Measurements from ENCODE around the gene SEPTIN7. TPM values are rescaled to one million over a fixed set of nuclear protein-coding genes. Genes with fewer than 3 reads are reported as not detected.

Gene SEPTIN7
- total RNA-seq, 1 experiment from 2014 or later, result 292 TPM

- BruUV-seq (replicated peaks), result no TSS peak
- ATAC-seq (0 out of 2 replicates have a peak, but pooled peaks have one; percentile 21), DNase-seq (ENCODE audit: low read depth, low spot score) (no peak)
- H3K36me3 ChIP-seq (ENCODE audit: control insufficient read depth, insufficient read depth, low read length), result peaks cover 14% of the 10 kb centered on the region
- no peaks in the 10 kb centered on the region for H3K9me3 ChIP-seq (ENCODE audit: control insufficient read depth, insufficient read depth, low read depth, low read length)
- ChIA-PET POLR2A (interaction anchor here (0.6 kb wide), 2 partner anchors 16 to 19 kb away, joined by 3 to 4 read pairs; no protein-coding TSS in a partner anchor), CTCF (no interaction called here)
- H3K4me3 ChIP-seq (ENCODE audit: low read depth in 2 of 2, low read length in 2 of 2), result no peak overlapping the region
- H3K4me1 ChIP-seq (ENCODE audit: control insufficient read depth, insufficient read depth, low read length), result peaks cover 8% of the 10 kb centered on the region; the same call in 1 of the 2 replicates
- in situ Hi-C loops (cut with HindIII; ENCODE audit: low pct_unique_long_range_greater_than_20kb, low sequenced_read_pairs) (no loop called here), intact Hi-C loops (cut with micrococcal nuclease; ENCODE audit: unreplicated experiment) (no loop called here)
- no peaks in the 10 kb centered on the region for H3K27me3 ChIP-seq (ENCODE audit: control insufficient read depth, insufficient read depth, low read length)
- no peak overlapping the region for H3K27ac ChIP-seq (ENCODE audit: low read length)
- TF ChIP-seq POLR2AphosphoS5 (IDR thresholded peaks at IDR 0.05; ENCODE audit: low read depth, low read length) (no peak), SIN3A (IDR thresholded peaks at IDR 0.05; ENCODE audit: borderline replicate concordance, insufficient read depth, low read depth, low read length) (no peak), CTCF (IDR thresholded peaks at IDR 0.05) (no peak), REST (IDR thresholded peaks at IDR 0.05; ENCODE audit: insufficient read depth in 1 of 2, low read depth in 2 of 2, low read length in 1 of 2) (no peak), TCF7L2 (IDR thresholded peaks at IDR 0.05; ENCODE audit: low read depth, low read length) (no peak)
Measured at GRCh38 chr7:35828817-35829216, 28.0 kb downstream of the SEPTIN7 start.

GRCh38 chr7:35831208-35831607, 30.4 kb downstream of the SEPTIN7 start:
- Histone ChIP-seq H3K27me3 (ENCODE audit: control insufficient read depth, insufficient read depth, low read length) (no peaks in the 10 kb centered on the region), H3K36me3 (ENCODE audit: control insufficient read depth, insufficient read depth, low read length) (peaks cover 26% of the 10 kb centered on the region), H3K27ac (ENCODE audit: low read length) (0 out of 2 replicates have a peak overlapping the region, but pooled peaks have one; percentile 6), H3K4me1 (ENCODE audit: control insufficient read depth, insufficient read depth, low read length) (peaks cover 8% of the 10 kb centered on the region; the same call in 1 of the 2 replicates), H3K4me3 (ENCODE audit: low read depth in 2 of 2, low read length in 2 of 2) (no peak overlapping the region), H3K9me3 (ENCODE audit: control insufficient read depth, insufficient read depth, low read depth, low read length) (no peaks in the 10 kb centered on the region)
- DNase-seq (ENCODE audit: low read depth, low spot score) (no peak), ATAC-seq (no peak)
- no TSS peak for BruUV-seq (replicated peaks)
- in situ Hi-C loops (cut with HindIII; ENCODE audit: low pct_unique_long_range_greater_than_20kb, low sequenced_read_pairs), result no loop called here
- ChIA-PET CTCF (interaction anchor here (0.6 to 0.7 kb wide), 2 partner anchors 30 to 201 kb away, joined by 3 to 7 read pairs; partner anchors contain the start of gene SEPTIN7), POLR2A (no interaction called here)
- no peak for TF ChIP-seq TCF7L2 (IDR thresholded peaks at IDR 0.05; ENCODE audit: low read depth, low read length)
- TF ChIP-seq SIN3A (IDR thresholded peaks at IDR 0.05; ENCODE audit: borderline replicate concordance, insufficient read depth, low read depth, low read length), result no peak
- no peak for TF ChIP-seq REST (IDR thresholded peaks at IDR 0.05; ENCODE audit: insufficient read depth in 1 of 2, low read depth in 2 of 2, low read length in 1 of 2)
- TF ChIP-seq CTCF (IDR thresholded peaks at IDR 0.05), result no peak
- no peak for TF ChIP-seq POLR2AphosphoS5 (IDR thresholded peaks at IDR 0.05; ENCODE audit: low read depth, low read length)
- intact Hi-C loops (cut with micrococcal nuclease; ENCODE audit: unreplicated experiment), result no loop called here
